Activated CD8-positive, alpha-beta memory T cell treated with anti-CD3 and anti-CD28 coated beads, Interleukin-2, amount 50 U/mL, for 24 hours (primary cell): ENCODE results near the gene MPDU1.

Source experiments
- DNase-seq: peaks from one replicate; pipeline ENCODE4 v3.0.0-alpha.2; 2020; ENCODE audit errors: extremely low read depth

Gene MPDU1

DNA sequence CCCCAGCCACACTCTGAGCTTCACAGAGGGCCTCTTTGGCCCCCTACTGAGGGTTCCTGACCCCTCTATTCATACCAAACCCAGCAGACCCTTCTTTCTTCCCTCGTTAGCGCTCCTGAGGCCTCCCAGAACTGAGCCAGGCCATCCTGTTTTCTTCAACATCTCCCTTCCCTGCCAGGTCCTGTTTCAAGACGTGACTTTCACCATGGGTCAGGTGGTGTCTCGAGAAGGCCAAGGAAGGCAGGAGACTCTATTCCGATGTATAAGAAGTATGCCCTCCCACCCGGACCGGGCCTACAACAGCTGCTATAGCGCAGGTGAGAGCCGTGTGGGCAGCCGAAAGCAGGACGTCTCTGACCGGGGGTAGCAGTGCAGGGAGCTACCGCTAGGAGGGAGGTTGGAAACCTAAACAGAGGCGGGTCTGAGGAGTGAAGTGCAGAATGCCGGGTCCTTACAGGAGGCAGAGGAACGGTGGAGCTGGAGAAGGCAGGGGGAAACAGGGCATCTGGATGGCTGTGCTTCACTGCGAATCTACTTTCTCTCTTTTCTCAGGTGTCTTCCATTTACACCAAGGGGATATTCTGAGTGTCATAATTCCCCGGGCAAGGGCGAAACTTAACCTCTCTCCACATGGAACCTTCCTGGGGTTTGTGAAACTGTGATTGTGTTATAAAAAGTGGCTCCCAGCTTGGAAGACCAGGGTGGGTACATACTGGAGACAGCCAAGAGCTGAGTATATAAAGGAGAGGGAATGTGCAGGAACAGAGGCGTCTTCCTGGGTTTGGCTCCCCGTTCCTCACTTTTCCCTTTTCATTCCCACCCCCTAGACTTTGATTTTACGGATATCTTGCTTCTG lies 23.3 kb upstream of the MPDU1 start:
- no peak for DNase-seq

DNA sequence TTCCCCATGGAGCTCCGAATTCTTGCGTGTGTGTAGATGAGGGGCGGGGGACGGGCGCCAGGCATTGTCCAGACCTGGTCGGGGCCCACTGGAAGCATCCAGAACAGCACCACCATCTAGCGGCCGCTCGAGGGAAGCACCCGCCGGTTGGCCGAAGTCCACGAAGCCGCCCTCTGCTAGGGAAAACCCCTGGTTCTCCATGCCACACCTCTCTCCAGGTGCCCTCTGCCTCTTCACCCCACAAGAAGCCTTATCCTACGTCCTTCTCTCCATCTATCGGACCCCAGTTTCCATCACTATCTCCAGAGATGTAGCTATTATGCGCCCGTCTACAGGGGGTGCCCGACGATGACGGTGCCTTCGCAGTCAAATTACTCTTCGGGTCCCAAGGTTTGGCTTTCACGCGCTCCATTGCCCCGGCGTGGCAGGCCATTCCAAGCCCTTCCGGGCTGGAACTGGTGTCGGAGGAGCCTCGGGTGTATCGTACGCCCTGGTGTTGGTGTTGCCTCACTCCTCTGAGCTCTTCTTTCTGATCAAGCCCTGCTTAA lies 22.6 kb upstream of the MPDU1 start:
- peak; percentile 67 for DNase-seq

DNA sequence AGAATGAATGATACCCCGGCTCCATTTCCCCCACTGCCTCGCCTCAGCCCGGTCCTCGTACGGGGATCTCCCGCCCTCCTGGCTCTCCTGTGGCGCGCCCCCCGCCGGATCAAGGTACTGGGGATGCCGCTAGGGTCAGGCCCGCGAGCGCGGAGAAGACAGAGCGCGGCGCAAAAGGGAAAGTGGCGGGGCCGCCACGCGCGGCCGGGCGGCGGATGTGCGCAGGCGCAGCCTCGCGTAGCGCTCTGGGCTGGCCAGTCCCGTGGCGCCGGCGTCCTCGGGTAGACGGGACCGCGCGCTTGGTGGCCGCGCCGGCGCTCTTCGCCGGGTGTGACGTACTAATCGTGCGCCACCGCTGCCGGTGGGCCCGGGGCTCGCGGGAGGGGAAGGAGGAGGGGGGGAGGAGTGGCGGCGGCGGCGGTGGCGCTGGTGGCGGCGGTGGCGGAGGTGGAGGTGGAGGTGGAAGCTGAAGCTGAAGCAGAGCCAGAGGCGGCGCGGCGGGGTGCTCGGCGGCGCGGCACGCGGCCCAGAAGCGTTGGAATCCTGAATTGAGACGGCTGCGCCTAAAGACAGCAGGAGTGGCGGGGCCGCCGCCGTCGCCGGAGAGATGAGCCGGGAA lies 22.0 kb upstream of the MPDU1 start, which contains the start of gene SENP3:
SENP3 (plus strand) TSS at position 331 of the 619 bp plus-strand sequence. CDS start 1,158 bp downstream, outside the sequence.
- no peak for DNase-seq

DNA sequence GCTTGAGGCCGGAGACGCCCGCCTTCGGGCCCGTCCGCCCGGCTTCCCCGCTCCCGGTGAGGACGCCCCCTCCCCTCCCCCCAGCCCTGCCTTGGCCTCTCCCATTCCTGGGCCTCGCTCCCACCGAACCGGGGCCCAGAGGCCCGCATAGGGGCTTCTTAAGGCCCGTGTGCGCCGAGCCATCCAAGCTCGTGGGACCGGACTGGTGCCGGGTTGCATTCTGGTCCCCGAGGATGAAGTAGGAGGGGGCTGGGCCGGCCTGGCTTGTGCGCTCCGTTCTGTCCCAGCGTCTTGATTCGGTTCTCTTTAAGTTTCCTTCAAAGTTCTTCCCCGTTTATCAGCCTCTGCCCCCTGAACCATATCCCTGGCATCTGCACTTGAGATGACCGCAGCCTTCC lies 21.4 kb upstream of the MPDU1 start:
- DNase-seq: no peak

DNA sequence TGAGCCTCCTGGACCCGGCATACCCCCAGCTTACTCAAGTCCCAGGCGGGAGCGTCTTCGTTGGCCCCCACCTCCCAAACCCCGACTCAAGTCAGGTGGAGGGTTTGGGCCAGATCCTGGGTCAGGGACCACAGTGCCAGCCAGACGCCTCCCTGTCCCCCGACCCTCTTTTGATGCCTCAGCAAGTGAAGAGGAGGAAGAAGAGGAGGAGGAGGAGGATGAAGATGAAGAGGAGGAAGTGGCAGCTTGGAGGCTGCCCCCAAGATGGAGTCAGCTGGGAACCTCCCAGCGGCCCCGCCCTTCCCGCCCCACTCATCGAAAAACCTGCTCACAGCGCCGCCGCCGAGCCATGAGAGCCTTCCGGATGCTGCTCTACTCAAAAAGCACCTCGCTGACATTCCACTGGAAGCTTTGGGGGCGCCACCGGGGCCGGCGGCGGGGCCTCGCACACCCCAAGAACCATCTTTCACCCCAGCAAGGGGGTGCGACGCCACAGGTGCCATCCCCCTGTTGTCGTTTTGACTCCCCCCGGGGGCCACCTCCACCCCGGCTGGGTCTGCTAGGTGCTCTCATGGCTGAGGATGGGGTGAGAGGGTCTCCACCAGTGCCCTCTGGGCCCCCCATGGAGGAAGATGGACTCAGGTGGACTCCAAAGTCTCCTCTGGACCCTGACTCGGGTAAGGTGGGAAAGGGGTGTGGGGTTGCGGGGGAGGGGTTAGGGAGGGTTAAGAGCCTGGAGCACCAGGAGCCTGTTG lies 20.4 kb upstream of the MPDU1 start:
- no peak for DNase-seq

DNA sequence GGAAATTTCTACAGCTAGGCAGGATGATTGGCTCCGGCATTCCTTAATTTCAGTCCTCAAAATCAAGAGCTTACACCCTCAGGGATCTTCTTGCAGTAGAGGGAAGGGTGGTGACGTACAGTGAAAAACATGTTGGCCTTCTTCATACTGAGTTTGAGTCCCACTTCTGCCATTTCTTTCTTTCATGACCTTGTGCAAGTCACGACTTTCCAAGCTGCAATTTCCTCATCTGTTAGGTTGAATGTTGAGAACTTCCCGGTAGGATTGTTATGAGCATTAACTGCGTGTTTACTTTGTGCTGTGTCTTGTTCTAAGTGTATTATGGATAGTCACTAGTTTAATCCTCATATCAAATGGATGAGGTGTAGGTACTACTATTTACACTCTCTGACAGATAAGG lies 14.1 kb upstream of the MPDU1 start:
- DNase-seq: no peak

DNA sequence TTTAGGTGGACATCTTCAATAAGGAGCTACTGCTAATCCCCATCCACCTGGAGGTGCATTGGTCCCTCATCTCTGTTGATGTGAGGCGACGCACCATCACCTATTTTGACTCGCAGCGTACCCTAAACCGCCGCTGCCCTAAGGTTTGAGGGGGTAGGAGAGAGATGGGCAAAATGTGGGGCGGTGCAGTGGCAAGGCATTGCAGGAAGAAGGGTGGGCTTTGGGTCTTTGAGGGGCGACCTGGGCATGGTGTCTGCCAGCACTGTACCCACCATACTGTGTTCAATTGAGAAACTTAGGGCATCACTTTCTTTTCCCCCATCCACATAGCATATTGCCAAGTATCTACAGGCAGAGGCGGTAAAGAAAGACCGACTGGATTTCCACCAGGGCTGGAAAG lies 13.3 kb upstream of the MPDU1 start:
- DNase-seq: no peak

DNA sequence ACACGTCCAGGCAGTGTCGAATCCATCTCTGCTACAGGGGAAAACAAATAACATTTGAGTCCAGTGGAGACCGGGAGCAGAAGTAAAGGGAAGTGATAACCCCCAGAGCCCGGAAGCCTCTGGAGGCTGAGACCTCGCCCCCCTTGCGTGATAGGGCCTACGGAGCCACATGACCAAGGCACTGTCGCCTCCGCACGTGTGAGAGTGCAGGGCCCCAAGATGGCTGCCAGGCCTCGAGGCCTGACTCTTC lies 11.4 kb upstream of the MPDU1 start:
- DNase-seq: no peak

DNA sequence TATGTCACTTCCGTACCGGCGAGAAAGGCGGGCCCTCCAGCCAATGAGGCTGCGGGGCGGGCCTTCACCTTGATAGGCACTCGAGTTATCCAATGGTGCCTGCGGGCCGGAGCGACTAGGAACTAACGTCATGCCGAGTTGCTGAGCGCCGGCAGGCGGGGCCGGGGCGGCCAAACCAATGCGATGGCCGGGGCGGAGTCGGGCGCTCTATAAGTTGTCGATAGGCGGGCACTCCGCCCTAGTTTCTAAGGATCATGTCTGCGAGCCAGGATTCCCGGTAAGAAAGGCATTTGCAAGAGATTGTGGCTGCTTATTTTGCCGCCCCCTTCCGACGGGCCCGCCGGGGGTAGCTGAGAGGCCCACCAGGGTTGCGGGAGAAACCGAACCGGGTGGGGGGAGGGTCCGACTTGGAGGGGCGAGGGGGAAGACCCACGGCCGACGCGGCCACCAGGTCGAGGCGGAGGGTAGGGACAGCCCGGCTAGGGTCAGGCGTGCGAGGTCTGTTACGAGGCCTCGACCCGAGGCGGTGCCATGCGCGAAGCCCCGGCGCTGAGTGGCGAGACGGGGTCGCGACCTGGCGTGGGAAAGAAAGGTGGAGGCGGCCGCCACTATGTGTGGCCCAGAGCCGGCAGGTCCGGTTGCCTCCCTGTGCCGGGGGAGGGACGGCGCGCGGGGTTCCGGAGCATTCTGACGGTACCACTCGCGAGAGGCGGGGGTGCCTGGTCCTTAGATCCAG lies 10.9 kb upstream of the MPDU1 start:
- peak; percentile 98 for DNase-seq

DNA sequence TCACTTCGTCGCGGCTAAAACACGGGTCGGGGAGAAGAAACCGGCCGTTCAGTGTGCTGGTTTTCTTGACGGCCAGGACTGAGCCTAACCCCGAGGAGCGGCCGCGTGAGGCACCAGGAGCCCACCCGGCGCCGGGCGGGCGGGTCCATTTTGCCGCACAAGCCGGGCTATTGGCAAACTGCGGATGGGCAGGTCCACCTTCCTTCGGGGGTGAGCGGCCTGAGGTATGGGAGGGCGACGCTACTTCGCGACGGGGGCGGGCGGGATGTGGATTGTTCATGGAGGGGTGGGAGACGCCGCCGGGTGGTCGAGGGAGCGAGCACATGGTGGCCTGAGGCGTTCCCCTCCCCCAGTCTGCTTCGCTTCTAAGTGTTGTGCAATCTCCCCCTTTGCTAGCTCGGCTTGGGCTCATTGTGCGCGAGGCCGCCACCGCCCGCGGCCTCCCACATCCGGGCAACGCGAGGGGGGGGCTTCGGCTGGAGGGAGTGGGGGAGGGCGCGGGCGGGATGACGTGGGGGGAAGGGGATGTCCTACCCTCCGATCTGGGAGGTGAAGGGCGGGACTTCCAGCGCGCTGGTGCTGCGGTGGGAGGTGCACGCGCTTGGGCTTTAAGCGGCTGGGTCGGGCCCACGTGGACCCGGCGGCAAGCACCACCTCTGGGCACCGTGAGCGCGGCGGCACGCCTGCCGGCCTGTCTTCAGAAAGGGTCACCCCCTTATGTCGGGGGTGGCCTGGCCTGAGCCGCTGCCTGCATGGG lies 10.2 kb upstream of the MPDU1 start:
- DNase-seq: peak; percentile 74

DNA sequence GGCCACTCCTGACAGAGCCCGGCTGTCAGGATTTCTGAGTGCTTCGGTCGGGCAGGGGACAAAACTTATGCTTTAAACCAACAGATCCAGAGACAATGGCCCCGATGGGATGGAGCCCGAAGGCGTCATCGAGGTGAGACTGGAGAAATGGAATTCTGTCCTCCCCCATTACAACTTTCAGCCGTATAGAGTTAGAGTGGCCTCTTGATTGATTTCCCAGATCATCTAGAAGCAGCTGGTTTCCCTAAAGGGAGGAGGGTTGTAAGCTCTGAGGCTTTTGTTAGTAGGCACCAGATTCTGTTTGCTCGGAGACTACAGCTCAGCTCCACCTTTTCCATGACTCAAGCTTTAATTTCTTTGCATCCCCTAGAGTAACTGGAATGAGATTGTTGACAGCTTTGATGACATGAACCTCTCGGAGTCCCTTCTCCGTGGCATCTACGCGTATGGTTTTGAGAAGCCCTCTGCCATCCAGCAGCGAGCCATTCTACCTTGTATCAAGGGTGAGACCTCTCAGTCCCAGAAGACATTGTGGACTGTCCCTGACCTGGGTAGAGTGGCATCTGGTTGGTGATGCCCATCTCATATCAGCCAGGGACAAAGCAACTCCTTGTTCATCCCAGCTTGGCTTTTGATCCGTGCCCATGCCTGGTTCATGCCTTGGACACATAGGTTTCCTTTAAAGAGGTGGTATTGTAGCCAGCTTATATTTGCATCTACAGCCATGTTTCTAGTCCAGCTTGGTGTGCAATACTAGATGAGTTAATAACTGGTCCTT lies 9.3 kb upstream of the MPDU1 start:
- DNase-seq: no peak

DNA sequence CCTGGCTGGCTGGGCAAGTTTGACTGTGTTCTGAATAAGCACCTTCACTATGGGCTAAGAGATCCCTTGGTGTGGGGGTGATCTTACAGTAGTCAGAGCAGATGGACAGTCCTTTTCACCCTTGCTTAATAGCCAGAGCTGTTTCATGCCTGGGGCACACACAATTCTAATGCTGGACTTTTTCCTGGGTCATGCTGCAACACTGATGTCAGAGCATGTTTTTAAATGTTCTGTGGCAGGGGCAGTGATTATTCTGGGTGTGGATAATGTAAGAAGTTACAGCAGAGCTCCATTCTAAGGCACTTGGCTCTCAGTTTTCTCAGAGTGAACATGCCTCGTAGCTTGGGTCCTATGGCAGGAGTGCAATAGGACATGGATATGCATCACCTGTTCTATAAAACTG lies 8.2 kb upstream of the MPDU1 start:
- no peak for DNase-seq

DNA sequence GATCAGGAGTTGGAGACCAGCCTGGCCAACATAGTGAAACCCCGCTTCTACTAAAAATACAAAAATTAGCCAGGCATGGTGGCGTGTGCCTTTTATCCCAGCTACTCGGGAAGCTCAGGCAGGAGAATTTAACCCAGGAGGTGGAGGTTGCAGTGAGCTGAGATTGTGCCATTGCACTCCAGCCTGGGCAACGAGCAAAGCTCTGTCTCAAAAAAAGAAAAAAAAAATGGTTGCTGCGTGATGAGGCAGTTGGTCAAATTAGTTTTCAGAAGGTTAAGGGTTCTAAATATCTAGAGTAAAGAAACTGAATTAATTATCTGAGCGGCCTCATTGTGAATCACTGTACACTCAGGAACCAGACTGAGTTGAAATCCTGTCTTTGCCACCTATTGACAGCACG lies 7.7 kb upstream of the MPDU1 start:
- no peak for DNase-seq

DNA sequence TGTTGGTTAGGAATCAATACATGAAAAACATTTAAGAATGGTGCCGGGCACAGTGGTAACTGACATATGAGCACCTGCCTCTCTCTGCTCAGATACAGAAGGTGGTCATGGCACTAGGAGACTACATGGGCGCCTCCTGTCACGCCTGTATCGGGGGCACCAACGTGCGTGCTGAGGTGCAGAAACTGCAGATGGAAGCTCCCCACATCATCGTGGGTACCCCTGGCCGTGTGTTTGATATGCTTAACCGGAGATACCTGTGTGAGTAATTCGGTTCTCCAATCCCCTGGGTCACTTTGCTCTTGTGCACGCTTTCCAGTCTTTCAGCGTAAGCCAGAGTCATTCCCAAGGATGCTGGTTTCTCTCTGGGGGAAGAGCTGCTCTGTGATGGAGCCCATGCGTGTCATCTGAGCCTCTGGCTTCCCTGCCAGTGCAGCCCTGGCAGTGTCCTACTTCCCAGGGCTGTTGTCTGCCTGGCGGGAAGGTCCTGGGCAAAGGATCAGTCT lies 7.2 kb upstream of the MPDU1 start:
- DNase-seq: no peak

DNA sequence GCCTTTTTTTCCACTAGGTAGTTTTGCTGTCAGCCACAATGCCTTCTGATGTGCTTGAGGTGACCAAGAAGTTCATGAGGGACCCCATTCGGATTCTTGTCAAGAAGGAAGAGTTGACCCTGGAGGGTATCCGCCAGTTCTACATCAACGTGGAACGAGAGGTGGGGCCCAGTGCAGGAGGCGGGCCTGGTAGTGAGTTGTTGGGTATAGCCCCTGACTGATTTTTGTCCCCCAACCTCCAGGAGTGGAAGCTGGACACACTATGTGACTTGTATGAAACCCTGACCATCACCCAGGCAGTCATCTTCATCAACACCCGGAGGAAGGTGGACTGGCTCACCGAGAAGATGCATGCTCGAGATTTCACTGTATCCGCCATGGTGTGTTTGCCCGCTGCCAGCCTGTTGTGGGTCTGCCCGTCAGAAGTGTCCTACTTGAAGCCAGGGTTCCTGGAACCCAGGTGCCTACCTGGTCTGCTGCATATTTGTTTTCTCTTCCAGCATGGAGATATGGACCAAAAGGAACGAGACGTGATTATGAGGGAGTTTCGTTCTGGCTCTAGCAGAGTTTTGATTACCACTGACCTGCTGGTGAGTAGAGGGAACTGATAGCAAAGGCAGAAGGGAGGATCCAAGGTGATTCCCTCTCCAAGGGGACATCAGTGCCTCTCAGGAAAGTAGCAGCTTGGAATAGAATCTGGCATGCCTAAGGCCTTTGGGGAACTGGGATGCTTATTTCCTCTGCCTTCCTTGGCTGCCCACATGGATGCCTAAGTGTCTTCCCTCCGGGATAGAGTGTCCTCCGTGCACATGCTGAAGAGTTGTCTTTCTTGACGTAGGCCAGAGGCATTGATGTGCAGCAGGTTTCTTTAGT lies 6.1 kb upstream of the MPDU1 start:
- DNase-seq: no peak

DNA sequence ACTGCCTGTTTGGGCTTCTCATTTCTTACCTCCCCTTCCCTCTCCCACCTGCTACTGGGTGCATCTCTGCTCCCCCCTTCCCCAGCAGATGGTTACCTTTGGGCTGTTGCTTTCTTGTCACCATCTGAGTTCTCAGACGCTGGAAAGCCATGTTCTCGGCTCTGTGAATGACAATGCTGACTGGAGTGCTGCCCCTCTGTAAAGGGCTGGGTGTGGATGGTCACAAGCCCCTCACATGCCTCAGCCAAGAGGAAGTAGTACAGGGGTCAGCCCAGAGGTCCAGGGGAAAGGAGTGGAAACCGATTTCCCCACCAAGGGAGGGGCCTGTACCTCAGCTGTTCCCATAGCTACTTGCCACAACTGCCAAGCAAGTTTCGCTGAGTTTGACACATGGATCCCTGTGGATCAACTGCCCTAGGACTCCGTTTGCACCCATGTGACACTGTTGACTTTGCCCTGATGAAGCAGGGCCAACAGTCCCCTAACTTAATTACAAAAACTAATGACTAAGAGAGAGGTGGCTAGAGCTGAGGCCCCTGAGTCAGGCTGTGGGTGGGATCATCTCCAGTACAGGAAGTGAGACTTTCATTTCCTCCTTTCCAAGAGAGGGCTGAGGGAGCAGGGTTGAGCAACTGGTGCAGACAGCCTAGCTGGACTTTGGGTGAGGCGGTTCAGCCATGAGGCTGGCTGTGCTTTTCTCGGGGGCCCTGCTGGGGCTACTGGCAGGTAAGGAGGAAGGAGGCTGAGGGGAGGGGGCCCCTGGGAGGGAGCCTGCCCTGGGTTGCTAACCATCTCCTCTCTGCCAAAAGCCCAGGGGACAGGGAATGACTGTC lies 4.4 kb upstream of the MPDU1 start, which contains the start of gene CD68:
CD68 (plus strand) TSS at position 638 of the 833 bp plus-strand sequence; CDS start at position 678, 40 bp downstream.
- DNase-seq: peak; percentile 63

DNA sequence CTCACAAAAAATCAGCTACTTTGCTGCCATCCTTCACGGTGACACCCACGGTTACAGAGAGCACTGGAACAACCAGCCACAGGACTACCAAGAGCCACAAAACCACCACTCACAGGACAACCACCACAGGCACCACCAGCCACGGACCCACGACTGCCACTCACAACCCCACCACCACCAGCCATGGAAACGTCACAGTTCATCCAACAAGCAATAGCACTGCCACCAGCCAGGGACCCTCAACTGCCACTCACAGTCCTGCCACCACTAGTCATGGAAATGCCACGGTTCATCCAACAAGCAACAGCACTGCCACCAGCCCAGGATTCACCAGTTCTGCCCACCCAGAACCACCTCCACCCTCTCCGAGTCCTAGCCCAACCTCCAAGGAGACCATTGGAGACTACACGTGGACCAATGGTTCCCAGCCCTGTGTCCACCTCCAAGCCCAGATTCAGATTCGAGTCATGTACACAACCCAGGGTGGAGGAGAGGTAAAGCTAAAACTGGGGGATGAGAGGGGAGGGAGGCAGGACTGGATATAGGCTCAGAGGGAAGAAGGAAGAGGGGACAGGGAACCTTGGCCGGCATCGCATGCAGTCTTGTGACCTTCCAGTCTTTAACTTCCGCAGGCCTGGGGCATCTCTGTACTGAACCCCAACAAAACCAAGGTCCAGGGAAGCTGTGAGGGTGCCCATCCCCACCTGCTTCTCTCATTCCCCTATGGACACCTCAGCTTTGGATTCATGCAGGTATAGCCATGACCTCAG lies 3.6 kb upstream of the MPDU1 start:
- DNase-seq: no peak
